Natural killer cell (primary cell): ENCODE data around the gene ALAS1. TPM values are rescaled to one million over a fixed set of nuclear protein-coding genes. Genes with fewer than 3 reads are reported as not detected.

Source experiments
- ATAC-seq, 3 donors: fragments of 150-1000 bp in 2 of 3; fragments of 200-7000 bp in 1 of 3; cut with Tn5 transposase; 1 replicate in 1 of 3; 2 replicates in 2 of 3; pipeline ENCODE4 v1.10.0; 2021; ENCODE audit warnings: mild to moderate bottlenecking in 2 of 3, moderate library complexity in 2 of 3
- DNase-seq, 2 donors: peaks; one replicate each; pipeline versions ENCODE4 v3.0.0 to v3.0.0-alpha.2; 2013 to 2021; ENCODE audit warnings: mixed read lengths in 1 of 2
- H3K27ac ChIP-seq: one replicate; pipeline ENCODE4 v1.5.1; 2013; ENCODE audit warnings: mild to moderate bottlenecking, low read length
- H3K27me3 ChIP-seq: one replicate; pipeline ENCODE4 v1.6.1; 2013; ENCODE audit warnings: low read length; ENCODE audit not compliant: control insufficient read depth, insufficient read depth
- H3K36me3 ChIP-seq: one replicate; pipeline ENCODE4 v1.6.1; 2013; ENCODE audit warnings: low read length; ENCODE audit not compliant: control insufficient read depth, insufficient read depth
- H3K4me1 ChIP-seq: one replicate; pipeline ENCODE4 v1.6.1; 2013; ENCODE audit warnings: low read length; ENCODE audit not compliant: control insufficient read depth, insufficient read depth
- H3K4me3 ChIP-seq: one replicate; pipeline ENCODE4 v1.5.1; 2013; ENCODE audit warnings: low read length
- H3K9me3 ChIP-seq: one replicate; pipeline ENCODE4 v1.6.1; 2013; ENCODE audit warnings: low read length; ENCODE audit not compliant: control insufficient read depth, insufficient read depth
- H3K27ac Mint-ChIP-seq, 2 donors: one replicate each; pipeline ENCODE4 v1.8.0; 2022; ENCODE audit warnings: mild to moderate bottlenecking in 2 of 2, mixed read lengths in 2 of 2, moderate library complexity in 1 of 2
- H3K27me3 Mint-ChIP-seq, 2 donors: one replicate each; pipeline ENCODE4 v1.8.0; 2022; ENCODE audit warnings: low read depth in 2 of 2, mixed read lengths in 2 of 2
- H3K36me3 Mint-ChIP-seq: one replicate; pipeline ENCODE4 v1.8.0; 2022; ENCODE audit warnings: mixed read lengths
- H3K4me1 Mint-ChIP-seq, 2 donors: one replicate each; pipeline ENCODE4 v1.8.0; 2022; ENCODE audit warnings: mixed read lengths in 2 of 2
- H3K4me3 Mint-ChIP-seq: one replicate; pipeline ENCODE4 v1.8.0; 2022; ENCODE audit warnings: mild to moderate bottlenecking, moderate library complexity, mixed read lengths
- H3K9me3 Mint-ChIP-seq, 2 donors: one replicate each; pipeline ENCODE4 v1.8.0; 2022; ENCODE audit warnings: mixed read lengths in 2 of 2
- CTCF ChIP-seq: fragments of 200-600 bp; IDR thresholded peaks from one replicate; pipeline ENCODE4 v1.8.0; 2022; ENCODE audit warnings: antibody characterized with exemption
- WGBS: methylation state at CpG from one replicate; pipeline ENCODE4 v1.1.7; 2013; ENCODE audit warnings: missing lambda C conversion rate; ENCODE audit not compliant: insufficient coverage; 5-methylcytosine and 5-hydroxymethylcytosine counted together
- intact Hi-C: fragments of 100-400 bp; cut with micrococcal nuclease; formaldehyde crosslinking; loops from one replicate; pipeline ENCODE4 v1.14.2; 2022
- total RNA-seq, 4 donors: library from RNA; stranded (reverse); fragments of 120-200 nt in 1 of 4; gene quantifications; one replicate each; pipeline versions ENCODE4 v1.2.3 to v1.2.4, GENCODE V29; 2013 to 2022

ALAS1 gene
- total RNA-seq, 3 donors from 2014 or later (not counting 1 experiment from before 2014, with no cell fraction given): 17.0 to 34.5 (median 33.4) TPM

GRCh38 chr3:52227766-52228165 is 29.8 kb downstream of the ALAS1 start:
- H3K27me3 ChIP-seq: no peaks in the 10 kb centered on the region
- ATAC-seq (no peak), DNase-seq (no peak)
- H3K36me3 Mint-ChIP-seq: no peaks in the 10 kb centered on the region
- H3K4me1 ChIP-seq: peaks cover 40% of the 10 kb centered on the region
- no peak for TF ChIP-seq CTCF
- no peak overlapping the region for H3K27ac Mint-ChIP-seq
- no peaks in the 10 kb centered on the region for H3K27me3 Mint-ChIP-seq
- H3K9me3 Mint-ChIP-seq: no peaks in the 10 kb centered on the region
- peaks cover 48% of the 10 kb centered on the region for H3K36me3 ChIP-seq
- H3K4me3 ChIP-seq: no peak overlapping the region
- intact Hi-C loops: no loop called here
- H3K27ac ChIP-seq: no peak overlapping the region
- H3K4me1 Mint-ChIP-seq: peaks cover 8 to 33% of the 10 kb centered on the region in 2 donors
- 83% methylated on average over 7 of the region's 7 CpGs for WGBS
- H3K4me3 Mint-ChIP-seq: no peak overlapping the region
- no peaks in the 10 kb centered on the region for H3K9me3 ChIP-seq

GRCh38 chr3:52228266-52228665 is 30.3 kb downstream of the ALAS1 start:
- Histone ChIP-seq H3K27me3 (no peaks in the 10 kb centered on the region), H3K36me3 (peaks cover 48% of the 10 kb centered on the region), H3K4me1 (peaks cover 39% of the 10 kb centered on the region), H3K27ac (no peak overlapping the region), H3K4me3 (no peak overlapping the region), H3K9me3 (no peaks in the 10 kb centered on the region)
- intact Hi-C loops: no loop called here
- WGBS: 89% methylated on average over 10 of the region's 10 CpGs
- Mint-ChIP-seq H3K27ac (no peak overlapping the region), H3K4me1 (peaks cover 9 to 35% of the 10 kb centered on the region in 2 donors), H3K27me3 (no peaks in the 10 kb centered on the region), H3K36me3 (no peaks in the 10 kb centered on the region), H3K9me3 (no peaks in the 10 kb centered on the region), H3K4me3 (no peak overlapping the region)
- TF ChIP-seq CTCF: no peak
- ATAC-seq: no peak
- DNase-seq: no peak

- no peaks in the 10 kb centered on the region for H3K9me3 Mint-ChIP-seq
- WGBS: 95% methylated on average over 21 of the region's 21 CpGs
- H3K27ac ChIP-seq: no peak overlapping the region
- no peaks in the 10 kb centered on the region for H3K9me3 ChIP-seq
- ATAC-seq (no peak), DNase-seq (peak in 1 of 2 donors; percentile 6)
- peaks cover 15 to 39% of the 10 kb centered on the region in 2 donors for H3K4me1 Mint-ChIP-seq
- no peak overlapping the region for H3K27ac Mint-ChIP-seq
- peaks cover 48% of the 10 kb centered on the region for H3K36me3 ChIP-seq
- no peak overlapping the region for H3K4me3 ChIP-seq
- H3K27me3 Mint-ChIP-seq: no peaks in the 10 kb centered on the region
- H3K4me3 Mint-ChIP-seq: no peak overlapping the region
- intact Hi-C loops: no loop called here
- no peaks in the 10 kb centered on the region for H3K36me3 Mint-ChIP-seq
- peaks cover 38% of the 10 kb centered on the region for H3K4me1 ChIP-seq
- H3K27me3 ChIP-seq: no peaks in the 10 kb centered on the region
- no peak for TF ChIP-seq CTCF
Measured at GRCh38 chr3:52228751-52229291, 30.9 kb downstream of the ALAS1 start.

- no peak overlapping the region for H3K27ac ChIP-seq
- Mint-ChIP-seq H3K36me3 (no peaks in the 10 kb centered on the region), H3K27ac (no peak overlapping the region), H3K9me3 (no peaks in the 10 kb centered on the region), H3K4me3 (no peak overlapping the region), H3K4me1 (peaks cover 16 to 39% of the 10 kb centered on the region in 2 donors), H3K27me3 (no peaks in the 10 kb centered on the region)
- no peaks in the 10 kb centered on the region for H3K9me3 ChIP-seq
- intact Hi-C loops: no loop called here
- DNase-seq (no peak), ATAC-seq (no peak)
- H3K27me3 ChIP-seq: no peaks in the 10 kb centered on the region
- peaks cover 46% of the 10 kb centered on the region for H3K4me1 ChIP-seq
- TF ChIP-seq CTCF: no peak
- H3K36me3 ChIP-seq: peaks cover 52% of the 10 kb centered on the region
- H3K4me3 ChIP-seq: no peak overlapping the region
- WGBS: 96% methylated on average over 13 of the region's 13 CpGs
Measured at GRCh38 chr3:52229656-52230055, 31.7 kb downstream of the ALAS1 start.
